HepG2 (cell line): ENCODE results near the gene TTBK1. TPM values are rescaled to one million over a fixed set of nuclear protein-coding genes. Genes with fewer than 3 reads are reported as not detected.

ENCODE experiments used
- AHDC1 ChIP-seq: sonication (generic); formaldehyde crosslinking; IDR thresholded peaks from 2 replicates; pipeline ENCODE4 v1.5.1; 2020; ENCODE audit warnings: mild to moderate bottlenecking, missing genetic modification reagents, borderline replicate concordance
- ATF1 ChIP-seq: IDR thresholded peaks from 2 replicates; pipeline ENCODE4 v1.6.1; 2016; ENCODE audit warnings: mild to moderate bottlenecking, control low read depth
- BORCS8-MEF2B ChIP-seq: sonication (generic); formaldehyde crosslinking; IDR thresholded peaks from 2 replicates; pipeline ENCODE4 v1.8.0; 2022; ENCODE audit warnings: mild to moderate bottlenecking, missing genetic modification reagents
- CHD2 ChIP-seq: IDR thresholded peaks from 2 replicates; pipeline ENCODE4 v1.6.1; 2011; ENCODE audit warnings: low read depth, low read length, improper control_type of control experiment
- HMG20B ChIP-seq: conservative IDR thresholded peaks from 2 replicates; pipeline ENCODE4 v1.6.1; 2016; ENCODE audit warnings: missing genetic modification reagents, missing compliant biosample characterization
- KAT8 ChIP-seq: IDR thresholded peaks from 2 replicates; pipeline ENCODE4 v1.6.1; 2016; ENCODE audit warnings: missing genetic modification reagents, missing compliant biosample characterization
- MAFK ChIP-seq, 2 experiments: IDR thresholded peaks in 1 of 2; conservative IDR thresholded peaks in 1 of 2; 2 replicates each; pipeline ENCODE4 v1.6.1; 2011; ENCODE audit warnings: improper control_type of control experiment in 2 of 2, low read length in 2 of 2
- MAX ChIP-seq: IDR thresholded peaks from 2 replicates; pipeline ENCODE4 v1.6.1; 2012; ENCODE audit warnings: inconsistent platforms
- MEIS1 ChIP-seq: sonication (generic); formaldehyde crosslinking; IDR thresholded peaks from 2 replicates; pipeline ENCODE4 v1.9.0; 2021; ENCODE audit warnings: mild to moderate bottlenecking, missing genetic modification reagents, moderate library complexity, borderline replicate concordance
- YEATS2 ChIP-seq: sonication (generic); formaldehyde crosslinking; IDR thresholded peaks from 2 replicates; pipeline ENCODE4 v1.4.0; 2020; ENCODE audit warnings: missing genetic modification reagents, borderline replicate concordance
- ZNF20 ChIP-seq: sonication (generic); formaldehyde crosslinking; IDR thresholded peaks from 2 replicates; pipeline ENCODE4 v1.4.0; 2020; ENCODE audit warnings: mild to moderate bottlenecking, moderate library complexity, missing genetic modification reagents
- ZNF501 ChIP-seq: sonication (generic); formaldehyde crosslinking; IDR thresholded peaks from 2 replicates; pipeline ENCODE4 v1.5.1; 2020; ENCODE audit warnings: mild to moderate bottlenecking, moderate library complexity, missing genetic modification reagents
- polyA plus RNA-seq, 8 experiments: library from polyadenylated mRNA; depleted of rRNA in 3 of 8; stranded (reverse) in 7 of 8; unstranded in 1 of 8; fragments of >200 nt; fragmentation: Illumina TruSeq in 4 of 8; extraction: Trizol in 4 of 8; gene quantifications; 2 replicates each; pipeline versions ENCODE4 v1.2.1 to v1.2.3, GENCODE V29; 2011 to 2016; ENCODE audit warnings: low read depth in 4 of 8, missing spikeins in 1 of 8, mixed read lengths in 1 of 8; ENCODE audit not compliant: insufficient read depth in 1 of 8
- total RNA-seq, 5 experiments: library from RNA; depleted of rRNA; stranded (reverse); fragments of >200 nt; fragmentation: Illumina TruSeq; extraction: Trizol; gene quantifications; 2 replicates each; pipeline ENCODE4 v1.2.3, GENCODE V29; 2016; ENCODE audit warnings: low read depth in 1 of 5
- TF ChIP-seq, protein P1 (sequence below): sonication (generic); formaldehyde crosslinking; IDR thresholded peaks from 2 replicates; pipeline ENCODE4 v1.4.0; 2020; ENCODE audit warnings: missing genetic modification reagents
- TF ChIP-seq, protein P2 (sequence below): sonication (generic); formaldehyde crosslinking; IDR thresholded peaks from 2 replicates; pipeline ENCODE4; 2020; ENCODE audit warnings: missing genetic modification reagents, mild to moderate bottlenecking, borderline replicate concordance

Gene TTBK1
- total and polyA plus RNA-seq, 2 of the 13 experiments (the other 11 are each of a cell fraction or from before 2014, with no cell fraction given): 0.24 to 0.33 TPM

- TF ChIP-seq ZNF20 (CRISPR knock-in tag) (no peak), MAFK (conservative IDR thresholded peaks at IDR 0.05 in 1 of 2, IDR thresholded peaks at IDR 0.05 in 1 of 2; ENCODE audit: low read length in 2 of 2) (no peak), CHD2 (no peak), MEIS1 (CRISPR knock-in tag) (no peak), AHDC1 (CRISPR knock-in tag) (peak; percentile 63; the same call in 1 of the 2 replicates), HMG20B (CRISPR knock-in tag) (no peak), ZNF501 (CRISPR knock-in tag) (no peak), YEATS2 (0 out of 2 replicates have a peak, but pooled peaks have one; percentile 45), MAX (no peak), ATF1 (CRISPR knock-in tag) (no peak), BORCS8-MEF2B (CRISPR knock-in tag) (peak; percentile 21; the same call in 1 of the 2 replicates), KAT8 (peak; percentile 61; the same call in 1 of the 2 replicates)
- TF ChIP-seq, protein P1, sequence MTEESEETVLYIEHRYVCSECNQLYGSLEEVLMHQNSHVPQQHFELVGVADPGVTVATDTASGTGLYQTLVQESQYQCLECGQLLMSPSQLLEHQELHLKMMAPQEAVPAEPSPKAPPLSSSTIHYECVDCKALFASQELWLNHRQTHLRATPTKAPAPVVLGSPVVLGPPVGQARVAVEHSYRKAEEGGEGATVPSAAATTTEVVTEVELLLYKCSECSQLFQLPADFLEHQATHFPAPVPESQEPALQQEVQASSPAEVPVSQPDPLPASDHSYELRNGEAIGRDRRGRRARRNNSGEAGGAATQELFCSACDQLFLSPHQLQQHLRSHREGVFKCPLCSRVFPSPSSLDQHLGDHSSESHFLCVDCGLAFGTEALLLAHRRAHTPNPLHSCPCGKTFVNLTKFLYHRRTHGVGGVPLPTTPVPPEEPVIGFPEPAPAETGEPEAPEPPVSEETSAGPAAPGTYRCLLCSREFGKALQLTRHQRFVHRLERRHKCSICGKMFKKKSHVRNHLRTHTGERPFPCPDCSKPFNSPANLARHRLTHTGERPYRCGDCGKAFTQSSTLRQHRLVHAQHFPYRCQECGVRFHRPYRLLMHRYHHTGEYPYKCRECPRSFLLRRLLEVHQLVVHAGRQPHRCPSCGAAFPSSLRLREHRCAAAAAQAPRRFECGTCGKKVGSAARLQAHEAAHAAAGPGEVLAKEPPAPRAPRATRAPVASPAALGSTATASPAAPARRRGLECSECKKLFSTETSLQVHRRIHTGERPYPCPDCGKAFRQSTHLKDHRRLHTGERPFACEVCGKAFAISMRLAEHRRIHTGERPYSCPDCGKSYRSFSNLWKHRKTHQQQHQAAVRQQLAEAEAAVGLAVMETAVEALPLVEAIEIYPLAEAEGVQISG (CRISPR knock-in tag): no peak
- TF ChIP-seq, protein P2, sequence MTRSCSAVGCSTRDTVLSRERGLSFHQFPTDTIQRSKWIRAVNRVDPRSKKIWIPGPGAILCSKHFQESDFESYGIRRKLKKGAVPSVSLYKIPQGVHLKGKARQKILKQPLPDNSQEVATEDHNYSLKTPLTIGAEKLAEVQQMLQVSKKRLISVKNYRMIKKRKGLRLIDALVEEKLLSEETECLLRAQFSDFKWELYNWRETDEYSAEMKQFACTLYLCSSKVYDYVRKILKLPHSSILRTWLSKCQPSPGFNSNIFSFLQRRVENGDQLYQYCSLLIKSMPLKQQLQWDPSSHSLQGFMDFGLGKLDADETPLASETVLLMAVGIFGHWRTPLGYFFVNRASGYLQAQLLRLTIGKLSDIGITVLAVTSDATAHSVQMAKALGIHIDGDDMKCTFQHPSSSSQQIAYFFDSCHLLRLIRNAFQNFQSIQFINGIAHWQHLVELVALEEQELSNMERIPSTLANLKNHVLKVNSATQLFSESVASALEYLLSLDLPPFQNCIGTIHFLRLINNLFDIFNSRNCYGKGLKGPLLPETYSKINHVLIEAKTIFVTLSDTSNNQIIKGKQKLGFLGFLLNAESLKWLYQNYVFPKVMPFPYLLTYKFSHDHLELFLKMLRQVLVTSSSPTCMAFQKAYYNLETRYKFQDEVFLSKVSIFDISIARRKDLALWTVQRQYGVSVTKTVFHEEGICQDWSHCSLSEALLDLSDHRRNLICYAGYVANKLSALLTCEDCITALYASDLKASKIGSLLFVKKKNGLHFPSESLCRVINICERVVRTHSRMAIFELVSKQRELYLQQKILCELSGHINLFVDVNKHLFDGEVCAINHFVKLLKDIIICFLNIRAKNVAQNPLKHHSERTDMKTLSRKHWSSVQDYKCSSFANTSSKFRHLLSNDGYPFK: peak; percentile 21; the same call in 1 of the 2 replicates
Observed at GRCh38 chr6:43262000-43262779, 18.9 kb downstream of the TTBK1 start (continued).
